Upper lobe of left lung (tissue), 4 donors: ENCODE measurements around the gene IGF2BP3.

Experiments
- CTCF ChIP-seq, 6 experiments: fragments of 450-650 bp in 4 of 6; fragments of 200-600 bp in 2 of 6; sonication (generic) in 2 of 6; IDR thresholded peaks; one replicate each; pipeline ENCODE4 v1.5.1; 2016 to 2019; ENCODE audit warnings: antibody characterized with exemption in 6 of 6
- EP300 ChIP-seq, 4 donors: sonication (generic); formaldehyde crosslinking; IDR thresholded peaks; one replicate each; pipeline ENCODE4 v1.5.1; 2017; ENCODE audit warnings: antibody characterized with exemption in 4 of 4, control low read depth in 2 of 4
- POLR2AphosphoS5 ChIP-seq, 2 donors: sonication (generic); formaldehyde crosslinking; IDR thresholded peaks; one replicate each; pipeline ENCODE4 v1.5.1; 2017; ENCODE audit warnings: antibody characterized with exemption in 2 of 2

DNA sequence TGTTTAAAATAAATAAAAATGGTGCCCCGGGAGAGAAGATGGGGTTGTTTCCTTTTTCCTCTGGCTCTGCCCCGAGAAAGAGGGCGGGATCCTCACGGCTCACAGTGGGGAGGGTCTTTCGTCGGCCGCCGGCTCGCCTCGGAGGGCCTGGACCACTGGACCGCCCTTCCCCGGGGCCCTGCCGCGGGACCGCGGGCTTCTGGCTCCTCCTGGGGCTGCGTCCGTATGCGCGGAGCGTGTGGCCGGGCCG is 3.5 kb upstream of the IGF2BP3 start:
- TF ChIP-seq CTCF (IDR thresholded peaks at IDR 0.05) (no peak), POLR2AphosphoS5 (IDR thresholded peaks at IDR 0.05) (no peak), EP300 (IDR thresholded peaks at IDR 0.05) (no peak)
